Naive thymus-derived CD8-positive, alpha-beta T cell (primary cell): ENCODE measurements around the gene TNIP2. TPM values are rescaled to one million over a fixed set of nuclear protein-coding genes. Genes with fewer than 3 reads are reported as not detected.
"Not testable (repeated sequence)": the region's sequence is repeated elsewhere in the genome, so short reads cannot be mapped to it uniquely, and the experiment has no call there.

Experiments used
- ATAC-seq, 2 donors: fragments of 150-1000 bp; cut with Tn5 transposase in 1 of 2; sonication (Bioruptor Pico), chemical (Tn5 transposase) in 1 of 2; 1 replicate in 1 of 2; 2 replicates in 1 of 2; pipeline ENCODE4 v1.10.0; 2021; ENCODE audit warnings: mild to moderate bottlenecking in 2 of 2, moderate library complexity in 2 of 2
- POLR2A ChIA-PET: fragments of 350-600 bp; sonication (Branson Sonifier 250); formaldehyde crosslinking; loops from one replicate; lab custom pipeline; 2021; ENCODE audit warnings: antibody characterized with exemption; lab: Charles Lee
- DNase-seq, 10 donors: peaks; one replicate each; pipeline versions ENCODE4 v3.0.0 to v3.0.0-alpha.2; 2020 to 2022
- H3K27ac Mint-ChIP-seq, 10 donors: one replicate each; pipeline ENCODE4 v1.8.0; 2020 to 2022; ENCODE audit warnings: mild to moderate bottlenecking in 10 of 10, mixed read lengths in 10 of 10, moderate library complexity in 4 of 10, inconsistent platforms in 1 of 10
- H3K27me3 Mint-ChIP-seq, 5 donors: one replicate each; pipeline ENCODE4 v1.8.0; 2021 to 2022; ENCODE audit warnings: mixed read lengths in 5 of 5
- H3K36me3 Mint-ChIP-seq, 3 donors: one replicate each; pipeline ENCODE4 v1.8.0; 2020 to 2022; ENCODE audit warnings: mixed read lengths in 3 of 3, mild to moderate bottlenecking in 2 of 3, inconsistent platforms in 1 of 3
- H3K4me1 Mint-ChIP-seq, 4 donors: one replicate each; pipeline ENCODE4 v1.8.0; 2021 to 2022; ENCODE audit warnings: mixed read lengths in 4 of 4
- H3K4me3 Mint-ChIP-seq, 10 donors: one replicate each; pipeline ENCODE4 v1.8.0; 2020 to 2022; ENCODE audit warnings: mild to moderate bottlenecking in 10 of 10, mixed read lengths in 10 of 10, moderate library complexity in 6 of 10, inconsistent platforms in 1 of 10
- H3K9me3 Mint-ChIP-seq, 9 donors: one replicate each; pipeline ENCODE4 v1.8.0; 2020 to 2022; ENCODE audit warnings: mixed read lengths in 9 of 9, mild to moderate bottlenecking in 3 of 9, inconsistent platforms in 1 of 9, moderate library complexity in 1 of 9
- polyA plus RNA-seq, 3 donors: library from polyadenylated mRNA; unstranded; fragments of 300-500 nt; fragmentation: Illumina TruSeq; gene quantifications; one replicate each; pipeline ENCODE4 v1.2.3, GENCODE V29; 2021
- total RNA-seq, 8 experiments: library from RNA in 2 of 8; stranded (reverse) in 2 of 8; gene quantifications; one replicate each; pipeline ENCODE4 v1.2.3 and lab custom pipeline; 2021 to 2026

The TNIP2 gene
- total and polyA plus RNA-seq, 5 experiments from 2014 or later: 34.2 to 52.5 (median 48.1) TPM

- peak overlapping the region; percentile 84 to 95 (median 92) for H3K27ac Mint-ChIP-seq
- POLR2A ChIA-PET: interaction anchor here (0.6 to 5.0 kb wide), 16 partner anchors 12 to 259 kb away, joined by 3 to 32 read pairs (median 4); partner anchors contain the start of genes ADD1 and GRK4
- peaks cover 0 to 16% (median 4%) of the 10 kb centered on the region in 9 donors for H3K9me3 Mint-ChIP-seq
- peaks cover 18 to 59% (median 50%) of the 10 kb centered on the region in 4 donors for H3K4me1 Mint-ChIP-seq
- H3K27me3 Mint-ChIP-seq: no peaks in the 10 kb centered on the region
- DNase-seq (peak in 9 of 10 donors; percentile 47 to 83 (median 66)), ATAC-seq (peak; percentile 77 to 83)
- H3K36me3 Mint-ChIP-seq: peaks cover 0 to 10% (median 0%) of the 10 kb centered on the region in 3 donors
- peak overlapping the region in 7 of 10 donors; percentile 41 to 75 (median 64) for H3K4me3 Mint-ChIP-seq
These were observed 30.1 kb upstream of the TNIP2 start for GRCh38 chr4:2786152-2786671.

- Mint-ChIP-seq H3K36me3 (peaks cover 0 to 10% (median 0%) of the 10 kb centered on the region in 3 donors), H3K27me3 (no peaks in the 10 kb centered on the region), H3K9me3 (peaks cover 0 to 16% (median 4%) of the 10 kb centered on the region in 9 donors), H3K27ac (peak overlapping the region; percentile 84 to 95 (median 92)), H3K4me3 (peak overlapping the region in 3 of 10 donors; percentile 71 to 75 (median 71)), H3K4me1 (peaks cover 16 to 54% (median 46%) of the 10 kb centered on the region in 4 donors)
- peak in 4 of 10 donors; percentile 24 to 51 (median 42) for DNase-seq
- peak; percentile 55 to 60 for ATAC-seq
- POLR2A ChIA-PET: interaction anchor here (0.7 to 5.0 kb wide), 15 partner anchors 12 to 259 kb away, joined by 3 to 32 read pairs (median 4); partner anchors contain the start of genes ADD1 and GRK4
These were observed 29.5 kb upstream of the TNIP2 start for GRCh38 chr4:2785613-2786012.

- DNase-seq (no peak), ATAC-seq (no peak)
- peaks cover 9 to 39% (median 33%) of the 10 kb centered on the region in 4 donors for H3K4me1 Mint-ChIP-seq
- H3K9me3 Mint-ChIP-seq: peaks cover 0 to 16% (median 4%) of the 10 kb centered on the region in 9 donors
- POLR2A ChIA-PET: interaction anchor here (0.6 kb wide), 1 partner anchor 764 kb away, joined by 5 read pairs; no protein-coding TSS in a partner anchor
- H3K4me3 Mint-ChIP-seq: peak overlapping the region in 1 of 10 donors; percentile 48
- no peaks in the 10 kb centered on the region for H3K27me3 Mint-ChIP-seq
- H3K27ac Mint-ChIP-seq: peak overlapping the region in 3 of 10 donors; percentile 32 to 66 (median 41)
- H3K36me3 Mint-ChIP-seq: peaks cover 0 to 10% (median 0%) of the 10 kb centered on the region in 3 donors
These were observed 27.7 kb upstream of the TNIP2 start for GRCh38 chr4:2783790-2784189.

- ATAC-seq (no peak), DNase-seq (no peak)
- Mint-ChIP-seq H3K27ac (no peak overlapping the region), H3K4me1 (peaks cover 5 to 23% (median 15%) of the 10 kb centered on the region in 4 donors), H3K9me3 (peaks cover 0 to 16% (median 4%) of the 10 kb centered on the region in 9 donors), H3K4me3 (no peak overlapping the region), H3K36me3 (peaks cover 0 to 10% (median 0%) of the 10 kb centered on the region in 3 donors), H3K27me3 (no peaks in the 10 kb centered on the region)
- POLR2A ChIA-PET: interaction anchor here (0.8 kb wide), 1 partner anchor 9 kb away, joined by 8 read pairs; no protein-coding TSS in a partner anchor
These were observed 25.8 kb upstream of the TNIP2 start for GRCh38 chr4:2781911-2782310.

- H3K4me3 Mint-ChIP-seq, H3K27ac Mint-ChIP-seq, DNase-seq, H3K27me3 Mint-ChIP-seq, ATAC-seq, H3K36me3 Mint-ChIP-seq: not testable (repeated sequence)
- Mint-ChIP-seq H3K4me1 (peaks cover 0 to 10% (median 2%) of the 10 kb centered on the region in 4 donors), H3K9me3 (peaks cover 0 to 16% (median 4%) of the 10 kb centered on the region in 9 donors)
- POLR2A ChIA-PET: interaction anchor here (0.7 kb wide), 2 partner anchors 131 to 362 kb away, joined by 3 to 5 read pairs; no protein-coding TSS in a partner anchor
These were observed 24.5 kb upstream of the TNIP2 start for GRCh38 chr4:2780643-2781042.

- POLR2A ChIA-PET: interaction anchor here (0.7 to 1.5 kb wide), 2 partner anchors 11 to 29 kb away, joined by 3 read pairs; no protein-coding TSS in a partner anchor
- Mint-ChIP-seq H3K27me3 (no peaks in the 10 kb centered on the region), H3K36me3 (no peaks in the 10 kb centered on the region), H3K9me3 (peaks cover 0 to 5% (median 0%) of the 10 kb centered on the region in 9 donors), H3K4me1 (peaks cover 6 to 14% (median 11%) of the 10 kb centered on the region in 4 donors), H3K4me3 (no peak overlapping the region), H3K27ac (peak overlapping the region in 6 of 10 donors; percentile 2 to 73 (median 50))
- DNase-seq: no peak
- ATAC-seq: no peak
These were observed 15.1 kb upstream of the TNIP2 start for GRCh38 chr4:2771264-2771663.

- H3K9me3 Mint-ChIP-seq: peaks cover 0 to 5% (median 0%) of the 10 kb centered on the region in 9 donors
- POLR2A ChIA-PET: no interaction called here
- H3K27me3 Mint-ChIP-seq: no peaks in the 10 kb centered on the region
These were observed 12.8 kb upstream of the TNIP2 start for GRCh38 chr4:2768921-2769336.

GRCh38 chr4:2768124-2768523, 12.0 kb upstream of the TNIP2 start:
- POLR2A ChIA-PET: interaction anchor here (0.5 kb wide), 1 partner anchor 163 kb away, joined by 3 read pairs; no protein-coding TSS in a partner anchor
- Mint-ChIP-seq H3K27ac (no peak overlapping the region), H3K9me3 (peaks cover 0 to 5% (median 0%) of the 10 kb centered on the region in 9 donors), H3K36me3 (no peaks in the 10 kb centered on the region), H3K4me3 (no peak overlapping the region), H3K27me3 (no peaks in the 10 kb centered on the region), H3K4me1 (peaks cover 6 to 24% (median 15%) of the 10 kb centered on the region in 4 donors)
- no peak for ATAC-seq
- peak in 1 of 10 donors; percentile 47 for DNase-seq

More at GRCh38 chr4:2768921-2769336, 12.8 kb upstream of the TNIP2 start:
- Mint-ChIP-seq H3K27ac (peak overlapping the region in 1 of 10 donors; percentile 10), H3K4me1 (peaks cover 6 to 22% (median 14%) of the 10 kb centered on the region in 4 donors), H3K36me3 (no peaks in the 10 kb centered on the region), H3K4me3 (no peak overlapping the region)
- ATAC-seq (no peak), DNase-seq (no peak)

- Mint-ChIP-seq H3K36me3 (no peaks in the 10 kb centered on the region), H3K27me3 (no peaks in the 10 kb centered on the region), H3K4me1 (peaks cover 6 to 24% (median 15%) of the 10 kb centered on the region in 4 donors), H3K4me3 (no peak overlapping the region), H3K9me3 (peaks cover 0 to 5% (median 0%) of the 10 kb centered on the region in 9 donors), H3K27ac (no peak overlapping the region)
- peak in 1 of 10 donors; percentile 52 for DNase-seq
- ATAC-seq: no peak
- POLR2A ChIA-PET: interaction anchor here (0.6 to 2.3 kb wide), 2 partner anchors 11 to 44 kb away, joined by 3 to 7 read pairs; partner anchors contain the start of gene TNIP2
These were observed 11.6 kb upstream of the TNIP2 start for GRCh38 chr4:2767705-2768074.

GRCh38 chr4:2767046-2767704, 11.0 kb upstream of the TNIP2 start:
- Mint-ChIP-seq H3K4me3 (no peak overlapping the region), H3K4me1 (peaks cover 6 to 26% (median 15%) of the 10 kb centered on the region in 4 donors), H3K27ac (peak overlapping the region in 1 of 10 donors; percentile 69), H3K9me3 (peaks cover 0 to 5% (median 0%) of the 10 kb centered on the region in 9 donors), H3K36me3 (no peaks in the 10 kb centered on the region), H3K27me3 (no peaks in the 10 kb centered on the region)
- ATAC-seq (no peak), DNase-seq (peak in 1 of 10 donors; percentile 14)
- POLR2A ChIA-PET: interaction anchor here (0.6 to 2.3 kb wide), 3 partner anchors 11 to 195 kb away, joined by 3 to 7 read pairs (median 4); partner anchors contain the start of gene TNIP2

- H3K27me3 Mint-ChIP-seq: no peaks in the 10 kb centered on the region
- H3K36me3 Mint-ChIP-seq: no peaks in the 10 kb centered on the region
- ATAC-seq (no peak), DNase-seq (peak in 1 of 10 donors; percentile 49)
- peaks cover 6 to 19% (median 11%) of the 10 kb centered on the region in 4 donors for H3K4me1 Mint-ChIP-seq
- H3K27ac Mint-ChIP-seq: peak overlapping the region in 1 of 10 donors; percentile 19
- H3K9me3 Mint-ChIP-seq: peaks cover 0 to 4% (median 0%) of the 10 kb centered on the region in 9 donors
- peak overlapping the region in 1 of 10 donors; percentile 33 for H3K4me3 Mint-ChIP-seq
- POLR2A ChIA-PET: interaction anchor here (1.0 to 2.3 kb wide), 4 partner anchors 10 to 196 kb away, joined by 3 to 7 read pairs (median 4); partner anchors contain the start of gene TNIP2
These were observed 9.8 kb upstream of the TNIP2 start for GRCh38 chr4:2765832-2766526.
